Heart left ventricle (tissue), 16 donors: ENCODE measurements around the gene MYEF2. TPM values are rescaled to one million over a fixed set of nuclear protein-coding genes. Genes with fewer than 3 reads are reported as not detected.

Experiments
- ATAC-seq, 4 donors: fragments of 200-7000 bp; cut with Tn5 transposase; one replicate each; pipeline ENCODE4 v1.9.1; 2020 to 2022; ENCODE audit warnings: moderate library complexity in 4 of 4, mild to moderate bottlenecking in 3 of 4, moderate number of reproducible peaks in 1 of 4
- DNase-seq, 5 donors: peaks; one replicate each; pipeline ENCODE4 v3.0.0-alpha.2; 2020
- H3K27ac ChIP-seq, 12 donors: fragments of 200-600 bp; sonication (generic) in 4 of 12; one replicate each; pipeline versions ENCODE4 v1.5.0 to v1.8.0; 2016 to 2022; ENCODE audit warnings: mild to moderate bottlenecking in 2 of 12
- H3K27me3 ChIP-seq, 9 donors: fragments of 200-600 bp; sonication (generic) in 2 of 9; one replicate each; pipeline versions ENCODE4 v1.5.1 to v1.8.0; 2016 to 2022; ENCODE audit warnings: mild to moderate bottlenecking in 3 of 9
- H3K36me3 ChIP-seq, 9 donors: fragments of 200-600 bp; sonication (generic) in 2 of 9; one replicate each; pipeline versions ENCODE4 v1.5.0 to v1.8.0; 2018 to 2022; ENCODE audit warnings: mild to moderate bottlenecking in 2 of 9
- H3K4me1 ChIP-seq, 12 donors: fragments of 200-600 bp; sonication (generic) in 4 of 12; one replicate each; pipeline versions ENCODE4 v1.5.0 to v1.8.0; 2016 to 2022; ENCODE audit warnings: mild to moderate bottlenecking in 3 of 12
- H3K4me3 ChIP-seq, 12 donors: fragments of 200-600 bp; sonication (generic) in 4 of 12; one replicate each; pipeline versions ENCODE4 v1.5.0 to v1.8.0; 2017 to 2022; ENCODE audit warnings: mild to moderate bottlenecking in 9 of 12, moderate library complexity in 4 of 12
- H3K9me3 ChIP-seq, 12 donors: fragments of 200-600 bp; sonication (generic) in 4 of 12; one replicate each; pipeline versions ENCODE4 v1.5.0 to v1.8.0; 2016 to 2022; ENCODE audit warnings: mild to moderate bottlenecking in 1 of 12
- POLR2A ChIP-seq, 2 donors: fragments of 450-650 bp; IDR thresholded peaks; one replicate each; pipeline ENCODE4 v1.6.1; 2017; ENCODE audit warnings: antibody characterized with exemption in 2 of 2, mild to moderate bottlenecking in 2 of 2, moderate library complexity in 2 of 2
- whole genome bisulfite sequencing, 4 donors: extraction: QIAGEN DNeasy Blood & Tissue Kit in 2 of 4; methylation state at CpG; one replicate each; pipeline versions ENCODE4 v1.1.5 to v1.1.7; 2013 to 2018; 5-methylcytosine and 5-hydroxymethylcytosine counted together
- intact Hi-C, 10 donors: fragments of 100-400 bp; cut with DNase I; formaldehyde crosslinking; loops; one replicate each; pipeline versions ENCODE4 v1.11.1 to v1.14.2; 2022
- polyA plus RNA-seq, 2 donors: library from polyadenylated mRNA; stranded (reverse); fragments of 200-250 nt; gene quantifications; one replicate each; pipeline ENCODE4 v1.2.3, GENCODE V29; 2013
- total RNA-seq, 9 donors: library from RNA; depleted of rRNA in 2 of 9; stranded (reverse); fragments of >200 nt in 2 of 9; fragmentation: NEBNext Ultra II Directional in 3 of 9; extraction: Animal tissue kit (Norgen Biotek cat#: 25700) in 3 of 9; gene quantifications; one replicate each; pipeline versions ENCODE4 v1.1.0 to v1.2.4, GENCODE V29; 2016 to 2023
- TF ChIP-seq, protein P1 (sequence below), 12 donors: fragments of 200-600 bp; sonication (generic) in 4 of 12; IDR thresholded peaks; one replicate each; pipeline versions ENCODE4 v1.5.0 to v1.8.0; 2018 to 2022; ENCODE audit warnings: antibody characterized with exemption in 12 of 12, mild to moderate bottlenecking in 5 of 12
- donor health status: ischemic (EF 13 %, LVEDD 7.1; RV severe dilation, severe dysfunction).
- donor health status: healthy with polysubstance abuse.
- donor health status: DM: no; HTN: yes; CAD: no.
- donor health status: DM: no; HTN: no; CAD: no.
- donor health status: ischemic (EF 25% LVEDD 6.9; RV normal size, moderate dysfunction).
- donor health status: ischemic (EF 25% LVEDD 5.7; RV mildly dilated, moderate dysfunction).
- donor health status: healthy.
- donor health status: DM: yes; HTN: yes; CAD: no.
- donor health status: ischemic (EF 35%, LVEDD 5.7; RV mildly dilated, moderate dysfunction).
- donor health status: nonischemic (EF 11% LVEDD 7.7; RV severe dilation, severe dysfunction).
- donor health status: DM: yes; HTN: yes; CAD: no.
- donor health status: PGD.
- donor health status: ischemic (EF 29% LVEDD 5.4; RV normal size, mild dysfunction).
- donor health status: nonischemic (EF 23%, LVEDD 6.1; RV moderate dilation, normal function).

MYEF2 gene
- total and polyA plus RNA-seq, 11 donors: 5.5 to 17.3 (median 11.4) TPM

DNA sequence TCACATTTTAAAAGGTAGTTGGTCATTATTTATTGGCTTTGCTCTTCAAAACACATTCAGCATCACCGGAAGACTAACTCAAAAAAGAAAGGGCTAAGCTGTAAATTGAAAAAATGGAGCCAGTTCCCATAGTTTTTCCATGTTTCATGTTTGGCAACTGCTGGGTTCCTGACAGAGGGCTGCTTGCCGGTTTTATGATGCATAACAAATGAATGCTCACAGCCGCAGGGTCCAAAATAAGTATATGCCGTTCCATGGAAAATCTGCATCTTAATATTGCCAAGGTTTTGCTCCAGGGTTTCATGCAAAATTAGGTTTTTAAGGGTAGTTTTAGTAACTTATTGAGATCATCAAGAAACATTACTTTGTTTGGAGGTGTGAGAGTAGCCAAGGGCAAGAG is 43.8 kb upstream of the MYEF2 start:
- TF ChIP-seq, protein P1, sequence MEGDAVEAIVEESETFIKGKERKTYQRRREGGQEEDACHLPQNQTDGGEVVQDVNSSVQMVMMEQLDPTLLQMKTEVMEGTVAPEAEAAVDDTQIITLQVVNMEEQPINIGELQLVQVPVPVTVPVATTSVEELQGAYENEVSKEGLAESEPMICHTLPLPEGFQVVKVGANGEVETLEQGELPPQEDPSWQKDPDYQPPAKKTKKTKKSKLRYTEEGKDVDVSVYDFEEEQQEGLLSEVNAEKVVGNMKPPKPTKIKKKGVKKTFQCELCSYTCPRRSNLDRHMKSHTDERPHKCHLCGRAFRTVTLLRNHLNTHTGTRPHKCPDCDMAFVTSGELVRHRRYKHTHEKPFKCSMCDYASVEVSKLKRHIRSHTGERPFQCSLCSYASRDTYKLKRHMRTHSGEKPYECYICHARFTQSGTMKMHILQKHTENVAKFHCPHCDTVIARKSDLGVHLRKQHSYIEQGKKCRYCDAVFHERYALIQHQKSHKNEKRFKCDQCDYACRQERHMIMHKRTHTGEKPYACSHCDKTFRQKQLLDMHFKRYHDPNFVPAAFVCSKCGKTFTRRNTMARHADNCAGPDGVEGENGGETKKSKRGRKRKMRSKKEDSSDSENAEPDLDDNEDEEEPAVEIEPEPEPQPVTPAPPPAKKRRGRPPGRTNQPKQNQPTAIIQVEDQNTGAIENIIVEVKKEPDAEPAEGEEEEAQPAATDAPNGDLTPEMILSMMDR (IDR thresholded peaks at IDR 0.05): no peak
- no peak for TF ChIP-seq POLR2A (IDR thresholded peaks at IDR 0.05)
- H3K27ac ChIP-seq: no peak overlapping the region
- no peaks in the 10 kb centered on the region for H3K27me3 ChIP-seq
- no peaks in the 10 kb centered on the region for H3K9me3 ChIP-seq
- H3K4me1 ChIP-seq: no peaks in the 10 kb centered on the region
- no peak overlapping the region for H3K4me3 ChIP-seq
- H3K36me3 ChIP-seq: no peaks in the 10 kb centered on the region
- DNase-seq: no peak
- no peak for ATAC-seq
- intact Hi-C loops: no loop called here
- 81 to 92% (median 88%) methylated on average over 4 of the region's 4 CpGs for WGBS, 4 donors

DNA sequence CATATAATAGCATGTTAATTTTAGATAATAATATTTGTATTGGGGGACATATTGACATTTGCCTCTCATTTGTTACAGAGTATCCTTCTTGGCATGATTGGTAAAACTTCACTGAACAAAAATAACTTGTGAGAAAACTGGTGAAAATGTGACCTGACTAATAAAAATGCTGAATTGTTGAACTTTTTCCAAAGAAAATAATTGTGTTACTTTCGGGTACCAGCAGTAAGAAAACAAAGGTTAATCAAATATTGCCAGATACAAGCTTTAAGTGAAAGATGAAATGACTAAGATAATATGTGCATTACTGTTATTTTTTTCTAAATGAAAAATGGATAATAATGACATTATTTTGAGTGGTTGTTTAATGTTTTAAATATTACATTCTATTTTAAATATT is 43.2 kb upstream of the MYEF2 start:
- no peak overlapping the region for H3K4me3 ChIP-seq
- no peak for DNase-seq
- no peaks in the 10 kb centered on the region for H3K36me3 ChIP-seq
- 53 to 69% (median 59%) methylated on average over 1 of the region's 1 CpG for WGBS, 4 donors
- no peak for TF ChIP-seq POLR2A (IDR thresholded peaks at IDR 0.05)
- TF ChIP-seq, protein P1 (IDR thresholded peaks at IDR 0.05): no peak
- H3K4me1 ChIP-seq: no peaks in the 10 kb centered on the region
- H3K9me3 ChIP-seq: no peaks in the 10 kb centered on the region
- intact Hi-C loops: no loop called here
- no peak overlapping the region for H3K27ac ChIP-seq
- H3K27me3 ChIP-seq: no peaks in the 10 kb centered on the region
- no peak for ATAC-seq

DNA sequence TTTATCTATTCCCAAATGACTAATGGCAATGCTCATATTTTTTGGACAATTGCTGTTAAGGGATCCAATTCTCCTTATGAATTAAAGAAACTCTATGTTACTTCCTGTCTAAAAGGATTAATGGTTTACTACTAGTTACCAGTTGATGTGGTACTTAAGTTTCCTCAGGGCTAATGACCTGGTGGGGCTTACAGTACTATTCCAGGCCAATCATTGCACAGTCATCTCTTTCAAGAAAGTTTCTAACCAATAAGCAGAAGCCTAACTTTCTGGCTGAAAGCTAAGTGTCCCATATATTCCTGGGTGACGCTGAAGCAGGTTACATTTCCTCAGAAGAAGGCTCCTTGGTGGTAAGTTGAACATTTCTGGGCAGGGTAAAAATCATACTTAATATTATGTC is 27.9 kb upstream of the MYEF2 start, which contains the start of gene SLC12A1:
Gene SLC12A1 (plus strand): TSS at position 322 of the 400 bp plus-strand sequence. CDS start 1,418 bp downstream, outside the sequence.
- 84 to 93% (median 88%) methylated on average over 1 of the region's 1 CpG for WGBS, 4 donors
- no peaks in the 10 kb centered on the region for H3K36me3 ChIP-seq
- no peak within 1 kb of the TSS for H3K27ac ChIP-seq
- no peaks in the 10 kb centered on the region for H3K9me3 ChIP-seq
- TF ChIP-seq, protein P1 (IDR thresholded peaks at IDR 0.05): no peak
- DNase-seq (no peak), ATAC-seq (no peak)
- H3K27me3 ChIP-seq: peaks cover 0 to 3% (median 0%) of the 10 kb centered on the region in 9 donors
- intact Hi-C loops: no loop called here
- no peaks in the 10 kb centered on the region for H3K4me1 ChIP-seq
- no peak within 1 kb of the TSS for H3K4me3 ChIP-seq

DNA sequence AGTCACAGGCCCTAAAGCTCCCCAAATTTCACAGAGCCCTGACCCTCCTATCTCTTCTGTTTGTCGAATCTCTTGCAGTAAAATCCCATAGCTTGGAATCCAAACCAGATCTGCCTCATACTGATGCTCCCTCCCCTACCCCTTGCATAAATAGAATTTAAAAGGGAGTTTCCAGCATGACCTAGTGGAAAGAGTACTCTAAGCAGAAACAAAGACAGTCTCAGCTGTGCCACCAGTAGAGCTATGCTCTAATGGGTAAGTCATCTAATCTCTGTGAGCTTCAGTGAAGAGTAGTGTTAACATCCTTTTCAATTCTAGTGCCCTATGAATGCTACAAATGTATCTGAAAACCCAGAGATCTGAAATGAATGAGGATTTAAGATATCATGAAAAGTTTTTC is 24.0 kb upstream of the MYEF2 start:
- TF ChIP-seq, protein P1 (IDR thresholded peaks at IDR 0.05): no peak
- no peak for TF ChIP-seq POLR2A (IDR thresholded peaks at IDR 0.05)
- intact Hi-C loops: no loop called here
- Histone ChIP-seq H3K27me3 (peaks cover 0 to 6% (median 0%) of the 10 kb centered on the region in 9 donors), H3K4me1 (no peaks in the 10 kb centered on the region), H3K36me3 (no peaks in the 10 kb centered on the region), H3K27ac (no peak overlapping the region), H3K9me3 (no peaks in the 10 kb centered on the region), H3K4me3 (no peak overlapping the region)
- ATAC-seq: no peak
- WGBS, 4 donors: 48 to 75% (median 64%) methylated on average over 1 of the region's 1 CpG
- DNase-seq: no peak
